GM12878 (cell line): Measurements from ENCODE around the gene ADK. TPM values are rescaled to one million over a fixed set of nuclear protein-coding genes. Genes with fewer than 3 reads are reported as not detected.

Source experiments
- ATAC-seq: fragments of 200-7000 bp; cut with Tn5 transposase; 3 replicates; pipeline ENCODE4 v1.9.1; 2020; ENCODE audit warnings: mild to moderate bottlenecking, moderate library complexity
- BruUV-seq: library from RNA; stranded (reverse); fragments of 400-500 nt; replicated peaks from 2 replicates; lab custom pipeline; 2021; lab: Mats Ljungman, UMichigan
- CTCF ChIA-PET: fragments of 300-600 bp; sonication (Branson Sonifier 250); formaldehyde crosslinking; extraction: SDS; loops from one replicate; lab custom pipeline; 2021; ENCODE audit warnings: inconsistent platforms; lab: Yijun Ruan, JAX
- POLR2A ChIA-PET: fragments of 350-600 bp; formaldehyde crosslinking; extraction: SDS; loops from one replicate; lab custom pipeline; 2021; ENCODE audit warnings: inconsistent platforms; lab: Charles Lee
- RAD21 ChIA-PET: fragments of 300-600 bp; sonication (Branson Sonifier 250); formaldehyde crosslinking; loops from one replicate; lab custom pipeline; 2023; ENCODE audit warnings: antibody characterized with exemption; ENCODE audit not compliant: unreplicated experiment; lab: Charles Lee
- SMC1A ChIA-PET: fragments of 300-600 bp; sonication (Branson Sonifier 250); formaldehyde crosslinking; loops from one replicate; lab custom pipeline; 2023; ENCODE audit not compliant: unreplicated experiment, uncharacterized antibody; lab: Charles Lee
- DNase-seq: peaks from one replicate; pipeline ENCODE4 v3.0.0-alpha.2; 2011; ENCODE audit warnings: low read depth, low spot score
- FAIRE-seq: peaks from 3 replicates; lab custom pipeline; 2011; peaks lifted over from hg19 to GRCh38; lab: Jason Lieb, UNC
- H2AFZ ChIP-seq: 2 replicates; pipeline ENCODE4 v1.6.0; 2011; ENCODE audit warnings: low read depth, low read length, control low read depth; ENCODE audit not compliant: control insufficient read depth
- H3K27ac ChIP-seq: 2 replicates; pipeline ENCODE4 v1.5.1; 2011; ENCODE audit warnings: control low read depth; ENCODE audit not compliant: control insufficient read depth, insufficient read depth
- H3K27me3 ChIP-seq, 2 experiments: replicated peaks in 1 of 2; 2 replicates each; pipeline versions ENCODE4 v1.6.0 to v1.6.1; 2011; ENCODE audit warnings: low read length in 1 of 2; ENCODE audit not compliant: control insufficient read depth in 2 of 2, insufficient read depth in 2 of 2
- H3K36me3 ChIP-seq, 2 experiments: 2 replicates each; pipeline ENCODE4 v1.5.1; 2011; ENCODE audit warnings: low read length in 1 of 2; ENCODE audit not compliant: control insufficient read depth in 2 of 2, insufficient read depth in 2 of 2
- H3K4me1 ChIP-seq: 2 replicates; pipeline ENCODE4 v1.6.1; 2011; ENCODE audit warnings: mild to moderate bottlenecking, low read length, moderate library complexity, mixed read lengths; ENCODE audit not compliant: control insufficient read depth, insufficient read depth
- H3K4me2 ChIP-seq: 2 replicates; pipeline ENCODE4 v1.6.0; 2011; ENCODE audit warnings: control low read depth; ENCODE audit not compliant: control insufficient read depth, insufficient read depth
- H3K4me3 ChIP-seq: fragments of 200-600 bp; sonication (generic); 2 replicates; pipeline ENCODE4 v1.5.1; 2016
- H3K79me2 ChIP-seq: 2 replicates; pipeline ENCODE4 v1.6.0; 2011; ENCODE audit warnings: low read length; ENCODE audit not compliant: control insufficient read depth, insufficient read depth
- H3K9ac ChIP-seq: 2 replicates; pipeline ENCODE4 v1.8.0; 2011; ENCODE audit warnings: low read length, control low read depth, mixed read lengths; ENCODE audit not compliant: control insufficient read depth, insufficient read depth
- H3K9me3 ChIP-seq: replicated peaks from 3 replicates; pipeline ENCODE4 v1.5.1; 2011; ENCODE audit warnings: mild to moderate bottlenecking, low read length; ENCODE audit not compliant: control insufficient read depth, insufficient read depth
- H4K20me1 ChIP-seq: 2 replicates; pipeline ENCODE4 v1.6.0; 2011; ENCODE audit not compliant: control insufficient read depth, insufficient read depth
- CBFB ChIP-seq: IDR thresholded peaks from 2 replicates; pipeline ENCODE4 v1.6.1; 2016; ENCODE audit warnings: antibody characterized with exemption, low read depth
- FOS ChIP-seq: IDR thresholded peaks from 3 replicates; pipeline ENCODE4 v1.6.1; 2011; ENCODE audit warnings: borderline replicate concordance; ENCODE audit not compliant: insufficient read length; ENCODE audit errors: extremely low read depth
- IKZF1 ChIP-seq: fragments of 450-650 bp; conservative IDR thresholded peaks from 2 replicates; pipeline ENCODE4 v1.6.1; 2017; ENCODE audit warnings: antibody characterized with exemption, mild to moderate bottlenecking
- LARP7 ChIP-seq: fragments of 450-650 bp; IDR thresholded peaks from 2 replicates; pipeline ENCODE4 v1.6.1; 2017; ENCODE audit warnings: mild to moderate bottlenecking
- NBN ChIP-seq: fragments of 450-650 bp; IDR thresholded peaks from 2 replicates; pipeline ENCODE4 v1.6.1; 2016
- NRF1 ChIP-seq: conservative IDR thresholded peaks from 2 replicates; pipeline ENCODE4 v1.6.1; 2011; ENCODE audit warnings: mild to moderate bottlenecking, low read depth, low read length, improper control_type of control experiment
- POLR2AphosphoS5 ChIP-seq: IDR thresholded peaks from 2 replicates; pipeline ENCODE4 v1.6.1; 2011; ENCODE audit warnings: mild to moderate bottlenecking, low read length, inconsistent platforms
- RBBP5 ChIP-seq: fragments of 200-600 bp; sonication (generic); conservative IDR thresholded peaks from 2 replicates; pipeline ENCODE4 v1.6.1; 2016
- SIX5 ChIP-seq: IDR thresholded peaks from 2 replicates; pipeline ENCODE4 v1.6.1; 2011; ENCODE audit warnings: mild to moderate bottlenecking, low read depth, low read length, moderate library complexity; ENCODE audit not compliant: severe bottlenecking
- SREBF1 ChIP-seq: IDR thresholded peaks from 2 replicates; pipeline ENCODE4 v1.6.1; 2012; ENCODE audit warnings: mild to moderate bottlenecking, low read length
- WRNIP1 ChIP-seq: IDR thresholded peaks from 2 replicates; pipeline ENCODE4 v1.6.1; 2011; ENCODE audit warnings: low read depth, low read length, improper control_type of control experiment, borderline replicate concordance
- ZNF217 ChIP-seq: fragments of 450-650 bp; IDR thresholded peaks from 2 replicates; pipeline ENCODE4 v1.6.1; 2017; ENCODE audit warnings: antibody characterized with exemption, mild to moderate bottlenecking
- WGBS: methylation state at CpG from one replicate; pipeline ENCODE4 v1.1.6; 2016; ENCODE audit warnings: low lambda C conversion rate; ENCODE audit not compliant: insufficient replicate concordance, insufficient coverage; ENCODE audit errors: missing lambda C conversion rate; 5-methylcytosine and 5-hydroxymethylcytosine counted together
- in situ Hi-C: fragments of 300-500 bp; cut with MboI; formaldehyde crosslinking; loops from 9 replicates; pipeline ENCODE4 v1.14.3; 2018; ENCODE audit warnings: mixed read lengths
- intact Hi-C: fragments of 100-400 bp; cut with micrococcal nuclease; formaldehyde crosslinking; loops from one replicate; pipeline ENCODE4 v1.14.2; 2022; ENCODE audit not compliant: unreplicated experiment
- polyA plus RNA-seq, 11 experiments: library from polyadenylated mRNA; depleted of rRNA in 4 of 11; unstranded in 6 of 11; stranded (reverse) in 5 of 11; fragments of >200 nt; fragmentation: Nextera tagmentation in 4 of 11; fragmentation: Illumina TruSeq in 1 of 11; extraction: Ambion mirVana in 4 of 11; extraction: Trizol in 1 of 11; gene quantifications; 1 replicate in 1 of 11; 2 replicates in 10 of 11; pipeline versions ENCODE4 v1.2.1 to v1.2.3, GENCODE V29; 2011 to 2016; ENCODE audit warnings: inconsistent platforms in 2 of 11, missing spikeins in 2 of 11, low read depth in 1 of 11
- total RNA-seq, 4 experiments: library from RNA; depleted of rRNA in 3 of 4; stranded (reverse); fragments of >200 nt in 3 of 4; fragmentation: Illumina TruSeq in 1 of 4; extraction: Trizol in 1 of 4; gene quantifications; 2 replicates each; pipeline versions ENCODE4 v1.2.1 to v1.2.3, GENCODE V29; 2013 to 2021
- TF ChIP-seq, protein P1 (sequence below): fragments of 450-650 bp; IDR thresholded peaks from 2 replicates; pipeline ENCODE4 v1.6.1; 2017; ENCODE audit warnings: low read depth, mild to moderate bottlenecking, moderate library complexity
- TF ChIP-seq, protein P2 (sequence below), 3 experiments: IDR thresholded peaks in 2 of 3; conservative IDR thresholded peaks in 1 of 3; 2 replicates each; pipeline ENCODE4 v1.5.1; 2011; ENCODE audit warnings: low read depth in 3 of 3, low read length in 3 of 3, mild to moderate bottlenecking in 3 of 3, control low read depth in 2 of 3, moderate library complexity in 2 of 3, inconsistent platforms in 1 of 3, mixed read lengths in 1 of 3; ENCODE audit not compliant: control insufficient read depth in 2 of 3, insufficient read depth in 1 of 3; ENCODE audit errors: extremely low read depth in 1 of 3

The ADK gene
- total and polyA plus RNA-seq, 10 of the 15 experiments (the other 5 are each of a cell fraction or from before 2014, with no cell fraction given), result 42.0 to 151 (median 81.6) TPM

DNA sequence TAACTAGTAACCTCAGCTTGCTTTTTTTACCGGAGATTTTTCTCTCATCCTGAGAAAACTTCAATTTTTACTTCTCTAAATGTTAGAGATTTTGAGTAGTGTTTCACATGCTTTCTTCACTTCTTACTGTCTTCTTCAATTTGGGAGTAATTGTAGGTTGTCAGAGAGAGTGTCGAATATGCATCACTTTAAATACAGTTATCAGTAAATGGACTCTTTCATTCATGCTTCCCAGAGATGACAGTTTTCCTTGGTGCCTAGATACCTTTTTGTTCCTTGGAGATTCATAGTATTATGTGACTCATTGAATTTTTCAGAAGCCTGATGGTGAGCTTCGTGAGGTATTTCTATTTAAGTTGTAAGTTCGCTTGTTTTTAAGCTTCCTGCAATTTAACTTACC lies 169.7 kb downstream of the ADK start:
- no peak for TF ChIP-seq IKZF1
- TF ChIP-seq WRNIP1, result no peak
- TF ChIP-seq, protein P1, sequence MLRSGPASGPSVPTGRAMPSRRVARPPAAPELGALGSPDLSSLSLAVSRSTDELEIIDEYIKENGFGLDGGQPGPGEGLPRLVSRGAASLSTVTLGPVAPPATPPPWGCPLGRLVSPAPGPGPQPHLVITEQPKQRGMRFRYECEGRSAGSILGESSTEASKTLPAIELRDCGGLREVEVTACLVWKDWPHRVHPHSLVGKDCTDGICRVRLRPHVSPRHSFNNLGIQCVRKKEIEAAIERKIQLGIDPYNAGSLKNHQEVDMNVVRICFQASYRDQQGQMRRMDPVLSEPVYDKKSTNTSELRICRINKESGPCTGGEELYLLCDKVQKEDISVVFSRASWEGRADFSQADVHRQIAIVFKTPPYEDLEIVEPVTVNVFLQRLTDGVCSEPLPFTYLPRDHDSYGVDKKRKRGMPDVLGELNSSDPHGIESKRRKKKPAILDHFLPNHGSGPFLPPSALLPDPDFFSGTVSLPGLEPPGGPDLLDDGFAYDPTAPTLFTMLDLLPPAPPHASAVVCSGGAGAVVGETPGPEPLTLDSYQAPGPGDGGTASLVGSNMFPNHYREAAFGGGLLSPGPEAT, result no peak
- no peak for TF ChIP-seq SREBF1
- no peak for TF ChIP-seq LARP7
- TF ChIP-seq, all 136 proteins: peak for 0
- H3K36me3 ChIP-seq, result peaks cover 0 to 7% of the 10 kb centered on the region in 2 experiments; a peak in 1 of 4 replicates
- no TSS peak for BruUV-seq
- WGBS, result 96% methylated on average over 4 of the region's 4 CpGs
- ChIA-PET SMC1A (interaction anchor here (1.3 kb wide), 1 partner anchor 236 kb away, joined by 3 read pairs; no protein-coding TSS in a partner anchor), CTCF (interaction anchor here (1.2 to 1.4 kb wide), 3 partner anchors 9 to 15 kb away, joined by 3 to 4 read pairs (median 3); no protein-coding TSS in a partner anchor), RAD21 (no interaction called here), POLR2A (interaction anchor here (0.6 kb wide), 1 partner anchor 890 kb away, joined by 3 read pairs; the partner anchor contains the start of gene VDAC2)
- no peaks in the 10 kb centered on the region for H4K20me1 ChIP-seq
- in situ Hi-C loops, result no loop called here
- no peak overlapping the region for H2AFZ ChIP-seq
- no peak overlapping the region for H3K27ac ChIP-seq
- ATAC-seq, result no peak
- no peak for FAIRE-seq
- no peak overlapping the region for H3K4me2 ChIP-seq
- no peak overlapping the region for H3K4me3 ChIP-seq
- no peak overlapping the region for H3K9ac ChIP-seq
- DNase-seq, result no peak
- H3K9me3 ChIP-seq, result peaks cover 12% of the 10 kb centered on the region
- intact Hi-C loops, result no loop called here
- H3K4me1 ChIP-seq, result no peaks in the 10 kb centered on the region
- no peaks in the 10 kb centered on the region for H3K27me3 ChIP-seq
- H3K79me2 ChIP-seq, result no peaks in the 10 kb centered on the region

DNA sequence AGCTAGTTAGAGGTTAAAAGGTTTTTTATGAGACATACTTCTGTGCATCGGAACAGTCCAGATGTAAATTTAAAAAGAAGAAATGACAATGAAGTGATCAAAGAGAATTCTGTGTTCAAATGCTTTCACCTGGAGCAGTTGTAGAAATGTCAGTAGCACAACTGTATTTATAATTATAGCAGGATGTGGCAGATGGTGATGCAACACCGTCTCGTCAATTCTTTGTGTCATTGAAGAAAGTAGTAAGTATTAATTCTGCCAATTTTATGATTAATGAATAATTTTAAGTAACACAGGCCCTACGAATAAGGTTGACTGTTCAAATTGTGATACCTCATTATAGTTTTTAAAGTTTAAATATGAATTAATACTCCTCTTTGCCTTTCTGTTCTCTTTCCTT lies 171.1 kb downstream of the ADK start:
- Histone ChIP-seq H3K4me3 (no peak overlapping the region), H4K20me1 (no peaks in the 10 kb centered on the region), H3K4me2 (no peak overlapping the region), H3K36me3 (no peaks in the 10 kb centered on the region; a peak in 1 of 4 replicates), H2AFZ (no peak overlapping the region), H3K27me3 (no peaks in the 10 kb centered on the region), H3K27ac (no peak overlapping the region), H3K9ac (no peak overlapping the region), H3K9me3 (peaks cover 12% of the 10 kb centered on the region), H3K79me2 (no peaks in the 10 kb centered on the region), H3K4me1 (no peaks in the 10 kb centered on the region)
- intact Hi-C loops, result no loop called here
- WGBS, result 97% methylated on average over 4 of the region's 4 CpGs
- ChIA-PET RAD21 (no interaction called here), POLR2A (no interaction called here), CTCF (interaction anchor here (1.0 to 1.1 kb wide), 2 partner anchors 10 to 24 kb away, joined by 3 read pairs; no protein-coding TSS in a partner anchor), SMC1A (interaction anchor here (1.1 to 1.3 kb wide), 2 partner anchors 79 to 234 kb away, joined by 3 read pairs; no protein-coding TSS in a partner anchor)
- DNase-seq (no peak), FAIRE-seq (no peak), ATAC-seq (no peak)
- no TSS peak for BruUV-seq
- in situ Hi-C loops, result no loop called here
- TF ChIP-seq FOS (no peak), SIX5 (no peak), NBN (no peak), CBFB (no peak), ZNF217 (no peak), RBBP5 (no peak), POLR2AphosphoS5 (no peak), NRF1 (no peak)
- TF ChIP-seq, protein P2, sequence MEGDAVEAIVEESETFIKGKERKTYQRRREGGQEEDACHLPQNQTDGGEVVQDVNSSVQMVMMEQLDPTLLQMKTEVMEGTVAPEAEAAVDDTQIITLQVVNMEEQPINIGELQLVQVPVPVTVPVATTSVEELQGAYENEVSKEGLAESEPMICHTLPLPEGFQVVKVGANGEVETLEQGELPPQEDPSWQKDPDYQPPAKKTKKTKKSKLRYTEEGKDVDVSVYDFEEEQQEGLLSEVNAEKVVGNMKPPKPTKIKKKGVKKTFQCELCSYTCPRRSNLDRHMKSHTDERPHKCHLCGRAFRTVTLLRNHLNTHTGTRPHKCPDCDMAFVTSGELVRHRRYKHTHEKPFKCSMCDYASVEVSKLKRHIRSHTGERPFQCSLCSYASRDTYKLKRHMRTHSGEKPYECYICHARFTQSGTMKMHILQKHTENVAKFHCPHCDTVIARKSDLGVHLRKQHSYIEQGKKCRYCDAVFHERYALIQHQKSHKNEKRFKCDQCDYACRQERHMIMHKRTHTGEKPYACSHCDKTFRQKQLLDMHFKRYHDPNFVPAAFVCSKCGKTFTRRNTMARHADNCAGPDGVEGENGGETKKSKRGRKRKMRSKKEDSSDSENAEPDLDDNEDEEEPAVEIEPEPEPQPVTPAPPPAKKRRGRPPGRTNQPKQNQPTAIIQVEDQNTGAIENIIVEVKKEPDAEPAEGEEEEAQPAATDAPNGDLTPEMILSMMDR (IDR thresholded peaks at IDR 0.05 in 2 of 3, conservative IDR thresholded peaks at IDR 0.05 in 1 of 3; ENCODE audit: control insufficient read depth in 2 of 3, extremely low read depth in 1 of 3, insufficient read depth in 1 of 3, low read depth in 3 of 3, low read length in 3 of 3), result no peak
